Skeletal muscle tissue (tissue), 4 donors: Measurements from ENCODE around the gene TMEM40. TPM values are rescaled to one million over a fixed set of nuclear protein-coding genes. Genes with fewer than 3 reads are reported as not detected.
"Not testable (repeated sequence)": the region's sequence is repeated elsewhere in the genome, so short reads cannot be mapped to it uniquely, and the experiment has no call there.

Experiments
- H3K27ac ChIP-seq: one replicate; pipeline ENCODE4 v1.7.0; 2013; ENCODE audit warnings: mild to moderate bottlenecking, low read depth, low read length, inconsistent platforms
- H3K27me3 ChIP-seq, 3 donors: one replicate each; pipeline ENCODE4 v1.7.0; 2013; ENCODE audit warnings: low read length in 3 of 3; ENCODE audit not compliant: control insufficient read depth in 3 of 3, insufficient read depth in 3 of 3
- H3K36me3 ChIP-seq, 3 donors: one replicate each; pipeline ENCODE4 v1.7.0; 2013; ENCODE audit warnings: low read length in 3 of 3; ENCODE audit not compliant: control insufficient read depth in 3 of 3, insufficient read depth in 3 of 3
- H3K4me1 ChIP-seq, 3 donors: one replicate each; pipeline ENCODE4 v1.7.0; 2013; ENCODE audit warnings: low read length in 3 of 3, mild to moderate bottlenecking in 3 of 3; ENCODE audit not compliant: control insufficient read depth in 3 of 3, insufficient read depth in 3 of 3
- H3K4me3 ChIP-seq, 3 donors: one replicate each; pipeline ENCODE4 v1.7.0; 2013; ENCODE audit warnings: low read length in 3 of 3
- H3K9ac ChIP-seq, 3 donors: one replicate each; pipeline ENCODE4 v1.7.0; 2013; ENCODE audit warnings: low read length in 3 of 3, mild to moderate bottlenecking in 3 of 3, moderate library complexity in 2 of 3, low read depth in 1 of 3
- H3K9me3 ChIP-seq, 3 donors: one replicate each; pipeline ENCODE4 v1.7.0; 2013; ENCODE audit warnings: low read length in 3 of 3; ENCODE audit not compliant: control insufficient read depth in 3 of 3
- total RNA-seq: library from RNA; depleted of rRNA; stranded (reverse); fragments of >200 nt; gene quantifications from one replicate; pipeline ENCODE4 v1.2.3, GENCODE V29; 2014
- donor health status: Osteomylitis.

The TMEM40 gene
- total RNA-seq, 1 donor from 2014 or later, result under 0.01 TPM

GRCh38 chr3:12777171-12777570 lies 18.1 kb upstream of the TMEM40 start:
- Histone ChIP-seq H3K36me3 (no peaks in the 10 kb centered on the region), H3K9me3 (no peaks in the 10 kb centered on the region), H3K27ac (no peak overlapping the region), H3K4me3 (no peak overlapping the region), H3K4me1 (peaks cover 0 to 12% (median 4%) of the 10 kb centered on the region in 3 donors), H3K27me3 (no peaks in the 10 kb centered on the region), H3K9ac (no peak overlapping the region)

GRCh38 chr3:12775970-12776369 lies 16.9 kb upstream of the TMEM40 start:
- not testable (repeated sequence) for H3K9me3 ChIP-seq, H3K9ac ChIP-seq, H3K36me3 ChIP-seq, H3K27ac ChIP-seq, H3K4me1 ChIP-seq, H3K27me3 ChIP-seq, H3K4me3 ChIP-seq

GRCh38 chr3:12775226-12775625 lies 16.2 kb upstream of the TMEM40 start:
- Histone ChIP-seq H3K9me3 (no peaks in the 10 kb centered on the region), H3K27me3 (no peaks in the 10 kb centered on the region), H3K9ac (no peak overlapping the region), H3K4me1 (peaks cover 0 to 10% (median 4%) of the 10 kb centered on the region in 3 donors), H3K4me3 (no peak overlapping the region), H3K36me3 (no peaks in the 10 kb centered on the region), H3K27ac (no peak overlapping the region)

- Histone ChIP-seq H3K4me1 (peaks cover 0 to 10% (median 4%) of the 10 kb centered on the region in 3 donors), H3K4me3 (no peak overlapping the region), H3K9me3 (no peaks in the 10 kb centered on the region), H3K27me3 (no peaks in the 10 kb centered on the region), H3K9ac (no peak overlapping the region), H3K27ac (no peak overlapping the region), H3K36me3 (no peaks in the 10 kb centered on the region)
These were observed 15.6 kb upstream of the TMEM40 start for GRCh38 chr3:12774619-12775018.

- Histone ChIP-seq H3K9me3 (no peaks in the 10 kb centered on the region), H3K36me3 (no peaks in the 10 kb centered on the region), H3K4me3 (no peak overlapping the region), H3K27me3 (no peaks in the 10 kb centered on the region), H3K4me1 (peaks cover 0 to 10% (median 4%) of the 10 kb centered on the region in 3 donors), H3K27ac (no peak overlapping the region), H3K9ac (no peak overlapping the region)
These were observed 14.6 kb upstream of the TMEM40 start for GRCh38 chr3:12773710-12774086.

GRCh38 chr3:12773030-12773709 lies 14.1 kb upstream of the TMEM40 start:
- Histone ChIP-seq H3K4me1 (peaks cover 0 to 10% (median 4%) of the 10 kb centered on the region in 3 donors), H3K9ac (no peak overlapping the region), H3K9me3 (no peaks in the 10 kb centered on the region), H3K4me3 (no peak overlapping the region), H3K27me3 (no peaks in the 10 kb centered on the region), H3K36me3 (no peaks in the 10 kb centered on the region), H3K27ac (no peak overlapping the region)

- Histone ChIP-seq H3K4me1 (peaks cover 0 to 4% (median 4%) of the 10 kb centered on the region in 3 donors), H3K9ac (no peak overlapping the region), H3K27me3 (no peaks in the 10 kb centered on the region), H3K36me3 (no peaks in the 10 kb centered on the region), H3K27ac (no peak overlapping the region), H3K9me3 (no peaks in the 10 kb centered on the region), H3K4me3 (no peak overlapping the region)
These were observed 13.4 kb upstream of the TMEM40 start for GRCh38 chr3:12772462-12772861.

GRCh38 chr3:12771236-12771635 lies 12.2 kb upstream of the TMEM40 start:
- H3K4me3 ChIP-seq, result no peak overlapping the region
- H3K27ac ChIP-seq, result no peak overlapping the region
- no peaks in the 10 kb centered on the region for H3K27me3 ChIP-seq
- H3K4me1 ChIP-seq, result peaks cover 0 to 4% (median 4%) of the 10 kb centered on the region in 3 donors
- H3K36me3 ChIP-seq, result no peaks in the 10 kb centered on the region
- H3K9ac ChIP-seq, result no peak overlapping the region
- no peaks in the 10 kb centered on the region for H3K9me3 ChIP-seq

GRCh38 chr3:12769761-12770160 lies 10.7 kb upstream of the TMEM40 start:
- H3K4me3 ChIP-seq, result no peak overlapping the region
- H3K4me1 ChIP-seq, result peaks cover 0 to 4% (median 4%) of the 10 kb centered on the region in 3 donors
- no peak overlapping the region for H3K27ac ChIP-seq
- H3K9me3 ChIP-seq, result no peaks in the 10 kb centered on the region
- H3K27me3 ChIP-seq, result no peaks in the 10 kb centered on the region
- no peaks in the 10 kb centered on the region for H3K36me3 ChIP-seq
- H3K9ac ChIP-seq, result no peak overlapping the region

- Histone ChIP-seq H3K4me3 (no peak overlapping the region), H3K9ac (no peak overlapping the region), H3K4me1 (peaks cover 0 to 4% (median 3%) of the 10 kb centered on the region in 3 donors), H3K9me3 (no peaks in the 10 kb centered on the region), H3K27me3 (no peaks in the 10 kb centered on the region), H3K36me3 (no peaks in the 10 kb centered on the region), H3K27ac (no peak overlapping the region)
These were observed 9.8 kb upstream of the TMEM40 start for GRCh38 chr3:12768579-12769527.
